Measurements from ENCODE around the gene DCTN3. TPM values are rescaled to one million over a fixed set of nuclear protein-coding genes. Genes with fewer than 3 reads are reported as not detected.

Gene DCTN3
- total RNA-seq, 1 donor, result 84.0 TPM

GRCh38 chr9:34575862-34576596, 44.3 kb downstream of the DCTN3 start:
- Histone ChIP-seq H3K4me1 (ENCODE audit: insufficient read depth, low read length) (no peaks in the 10 kb centered on the region), H3K36me3 (ENCODE audit: insufficient read depth, low read length) (no peaks in the 10 kb centered on the region), H3K27ac (ENCODE audit: low read depth, low read length) (no peak overlapping the region), H3K9me3 (ENCODE audit: low read depth, low read length) (no peaks in the 10 kb centered on the region), H2AFZ (ENCODE audit: low read length) (no peak overlapping the region), H3K4me2 (ENCODE audit: insufficient read depth, low read length) (no peak overlapping the region), H3K27me3 (ENCODE audit: insufficient read depth, low read length) (peaks cover 39% of the 10 kb centered on the region), H3K79me2 (ENCODE audit: insufficient read depth, low read length) (no peaks in the 10 kb centered on the region), H4K20me1 (ENCODE audit: insufficient read depth, low read length) (no peaks in the 10 kb centered on the region), H3K4me3 (ENCODE audit: insufficient read depth, low read length) (no peak overlapping the region)
- no peak for DNase-seq (ENCODE audit: insufficient read length, low spot score, missing footprints)
- TF ChIP-seq, protein P1, sequence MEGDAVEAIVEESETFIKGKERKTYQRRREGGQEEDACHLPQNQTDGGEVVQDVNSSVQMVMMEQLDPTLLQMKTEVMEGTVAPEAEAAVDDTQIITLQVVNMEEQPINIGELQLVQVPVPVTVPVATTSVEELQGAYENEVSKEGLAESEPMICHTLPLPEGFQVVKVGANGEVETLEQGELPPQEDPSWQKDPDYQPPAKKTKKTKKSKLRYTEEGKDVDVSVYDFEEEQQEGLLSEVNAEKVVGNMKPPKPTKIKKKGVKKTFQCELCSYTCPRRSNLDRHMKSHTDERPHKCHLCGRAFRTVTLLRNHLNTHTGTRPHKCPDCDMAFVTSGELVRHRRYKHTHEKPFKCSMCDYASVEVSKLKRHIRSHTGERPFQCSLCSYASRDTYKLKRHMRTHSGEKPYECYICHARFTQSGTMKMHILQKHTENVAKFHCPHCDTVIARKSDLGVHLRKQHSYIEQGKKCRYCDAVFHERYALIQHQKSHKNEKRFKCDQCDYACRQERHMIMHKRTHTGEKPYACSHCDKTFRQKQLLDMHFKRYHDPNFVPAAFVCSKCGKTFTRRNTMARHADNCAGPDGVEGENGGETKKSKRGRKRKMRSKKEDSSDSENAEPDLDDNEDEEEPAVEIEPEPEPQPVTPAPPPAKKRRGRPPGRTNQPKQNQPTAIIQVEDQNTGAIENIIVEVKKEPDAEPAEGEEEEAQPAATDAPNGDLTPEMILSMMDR (IDR thresholded peaks at IDR 0.05; ENCODE audit: extremely low read depth, low read depth, low read length), result no peak

DNA sequence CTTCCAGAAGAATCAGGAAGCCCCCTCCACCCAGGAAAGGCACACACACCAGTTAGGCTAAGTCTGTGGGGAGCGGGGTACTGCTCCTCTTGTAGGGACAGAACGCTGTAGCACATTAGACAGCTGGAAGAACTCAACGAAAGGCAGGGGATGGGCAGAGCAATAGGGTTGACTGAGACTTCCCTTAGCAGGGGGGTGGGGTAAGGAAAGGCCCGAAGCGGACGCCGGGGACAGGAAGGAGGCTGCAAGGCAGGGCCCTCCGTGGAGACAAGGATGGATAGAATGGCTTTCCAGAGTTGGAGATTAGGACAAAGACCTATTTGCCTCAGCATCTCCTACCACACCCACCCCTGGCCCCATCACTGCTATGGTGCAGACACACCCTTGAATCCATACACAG, 45.1 kb downstream of the DCTN3 start:
- no peak overlapping the region for H3K27ac ChIP-seq (ENCODE audit: low read depth, low read length)
- H3K4me1 ChIP-seq (ENCODE audit: insufficient read depth, low read length), result no peaks in the 10 kb centered on the region
- no peaks in the 10 kb centered on the region for H3K36me3 ChIP-seq (ENCODE audit: insufficient read depth, low read length)
- no peaks in the 10 kb centered on the region for H4K20me1 ChIP-seq (ENCODE audit: insufficient read depth, low read length)
- no peak for DNase-seq (ENCODE audit: insufficient read length, low spot score, missing footprints)
- peaks cover 37% of the 10 kb centered on the region for H3K27me3 ChIP-seq (ENCODE audit: insufficient read depth, low read length)
- H3K79me2 ChIP-seq (ENCODE audit: insufficient read depth, low read length), result no peaks in the 10 kb centered on the region
- no peak overlapping the region for H3K4me3 ChIP-seq (ENCODE audit: insufficient read depth, low read length)
- no peaks in the 10 kb centered on the region for H3K9me3 ChIP-seq (ENCODE audit: low read depth, low read length)
- no peak overlapping the region for H3K4me2 ChIP-seq (ENCODE audit: insufficient read depth, low read length)
- TF ChIP-seq, protein P1 (IDR thresholded peaks at IDR 0.05; ENCODE audit: extremely low read depth, low read depth, low read length), result no peak
- no peak overlapping the region for H2AFZ ChIP-seq (ENCODE audit: low read length)

- Histone ChIP-seq H3K79me2 (ENCODE audit: insufficient read depth, low read length) (no peaks in the 10 kb centered on the region), H3K4me2 (ENCODE audit: insufficient read depth, low read length) (no peak overlapping the region), H3K9me3 (ENCODE audit: low read depth, low read length) (no peaks in the 10 kb centered on the region), H3K4me3 (ENCODE audit: insufficient read depth, low read length) (no peak overlapping the region), H3K4me1 (ENCODE audit: insufficient read depth, low read length) (no peaks in the 10 kb centered on the region), H3K36me3 (ENCODE audit: insufficient read depth, low read length) (no peaks in the 10 kb centered on the region), H3K27ac (ENCODE audit: low read depth, low read length) (no peak overlapping the region), H4K20me1 (ENCODE audit: insufficient read depth, low read length) (no peaks in the 10 kb centered on the region), H2AFZ (ENCODE audit: low read length) (no peak overlapping the region), H3K27me3 (ENCODE audit: insufficient read depth, low read length) (peaks cover 31% of the 10 kb centered on the region)
- DNase-seq (ENCODE audit: insufficient read length, low spot score, missing footprints), result no peak
- TF ChIP-seq, protein P1 (IDR thresholded peaks at IDR 0.05; ENCODE audit: extremely low read depth, low read depth, low read length), result no peak
Measured at GRCh38 chr9:34574571-34574970, 45.7 kb downstream of the DCTN3 start.

DNA sequence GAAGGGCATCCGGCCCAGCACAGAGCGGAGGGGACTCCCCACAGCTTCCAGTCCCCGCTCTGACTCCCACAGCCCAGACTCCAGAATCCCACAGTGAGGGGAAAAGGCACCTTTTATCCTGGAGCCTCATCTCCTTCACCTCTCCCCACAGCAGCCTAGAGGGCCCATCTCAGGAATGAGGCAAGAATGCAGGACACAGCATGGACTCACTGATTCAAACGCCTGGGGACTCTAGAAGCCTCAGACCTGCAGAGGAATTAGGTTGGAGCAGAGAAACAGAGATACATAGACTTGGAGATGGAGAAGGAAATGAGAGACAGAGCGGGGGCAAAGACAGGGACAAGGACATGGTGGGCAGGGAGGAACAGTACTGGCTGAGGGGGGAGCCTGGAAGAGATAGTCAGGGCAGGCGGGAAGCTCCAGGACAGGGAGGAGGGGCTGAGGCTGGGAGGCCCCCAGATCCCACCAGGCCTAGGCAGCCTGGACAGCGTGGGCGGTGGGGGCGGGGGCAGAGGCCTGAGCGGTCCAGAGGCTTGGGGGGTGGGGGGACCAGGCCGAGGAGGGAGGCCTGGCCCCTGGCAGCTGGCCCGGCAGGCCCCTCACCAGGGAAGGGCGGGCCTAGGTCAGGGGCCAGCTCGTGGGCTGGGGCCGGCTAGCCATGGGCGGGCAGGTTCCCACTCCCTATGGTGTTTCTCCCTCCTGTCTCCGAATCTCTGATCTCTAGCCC, 46.5 kb downstream of the DCTN3 start:
- no peak for DNase-seq (ENCODE audit: insufficient read length, low spot score, missing footprints)
- Histone ChIP-seq H3K27me3 (ENCODE audit: insufficient read depth, low read length) (peaks cover 29% of the 10 kb centered on the region), H3K79me2 (ENCODE audit: insufficient read depth, low read length) (no peaks in the 10 kb centered on the region), H3K36me3 (ENCODE audit: insufficient read depth, low read length) (no peaks in the 10 kb centered on the region), H3K4me1 (ENCODE audit: insufficient read depth, low read length) (no peaks in the 10 kb centered on the region), H3K27ac (ENCODE audit: low read depth, low read length) (no peak overlapping the region), H3K4me3 (ENCODE audit: insufficient read depth, low read length) (no peak overlapping the region), H3K9me3 (ENCODE audit: low read depth, low read length) (no peaks in the 10 kb centered on the region), H4K20me1 (ENCODE audit: insufficient read depth, low read length) (no peaks in the 10 kb centered on the region), H2AFZ (ENCODE audit: low read length) (no peak overlapping the region), H3K4me2 (ENCODE audit: insufficient read depth, low read length) (no peak overlapping the region)
- TF ChIP-seq, protein P1 (IDR thresholded peaks at IDR 0.05; ENCODE audit: extremely low read depth, low read depth, low read length), result no peak
